ENCODE measurements around the gene KIF26A. TPM values are rescaled to one million over a fixed set of nuclear protein-coding genes. Genes with fewer than 3 reads are reported as not detected.
A peak's percentile ranks its signal among the peaks of the same experiment; 100 is the strongest.

Gene KIF26A
- total and polyA plus RNA-seq, 2 of the 13 experiments (the other 11 are each of a cell fraction or from before 2014, with no cell fraction given) = not detected

GRCh38 chr14:104137297-104138097 lies 890 bp upstream of the KIF26A start (continued):
- TF ChIP-seq MAX (IDR thresholded peaks at IDR 0.05) (peak; percentile 26; the same call in 1 of the 2 replicates), ZBTB1 (CRISPR knock-in tag; IDR thresholded peaks at IDR 0.05; ENCODE audit: borderline replicate concordance) (no peak), SKIL (CRISPR knock-in tag; IDR thresholded peaks at IDR 0.05; ENCODE audit: borderline replicate concordance) (no peak), ZNF232 (CRISPR knock-in tag; IDR thresholded peaks at IDR 0.05; ENCODE audit: borderline replicate concordance) (no peak), ZNF674 (CRISPR knock-in tag; IDR thresholded peaks at IDR 0.05; ENCODE audit: low read depth) (no peak), WIZ (CRISPR knock-in tag; IDR thresholded peaks at IDR 0.05) (no peak), ISX (CRISPR knock-in tag; conservative IDR thresholded peaks at IDR 0.05) (no peak), GMEB2 (CRISPR knock-in tag; IDR thresholded peaks at IDR 0.05; ENCODE audit: low read depth) (no peak), ZNF562 (CRISPR knock-in tag; IDR thresholded peaks at IDR 0.05; ENCODE audit: borderline replicate concordance) (no peak), BORCS8-MEF2B (CRISPR knock-in tag; IDR thresholded peaks at IDR 0.05) (0 out of 2 replicates have a peak, but pooled peaks have one; percentile 50), ZNF563 (CRISPR knock-in tag; IDR thresholded peaks at IDR 0.05) (0 out of 2 replicates have a peak, but pooled peaks have one; percentile 45), ESRRA (CRISPR knock-in tag; IDR thresholded peaks at IDR 0.05; ENCODE audit: low read depth) (no peak), XRCC5 (optimal IDR thresholded peaks at IDR 0.05; ENCODE audit: low read length) (peak; percentile 64), STAG1 (CRISPR knock-in tag; IDR thresholded peaks at IDR 0.05) (peak; percentile 90), ZNF3 (CRISPR knock-in tag; IDR thresholded peaks at IDR 0.05) (no peak), SOX6 (IDR thresholded peaks at IDR 0.05) (no peak), SOX6 (CRISPR knock-in tag; IDR thresholded peaks at IDR 0.05) (no peak), ZBTB14 (CRISPR knock-in tag; IDR thresholded peaks at IDR 0.05) (0 out of 2 replicates have a peak, but pooled peaks have one; percentile 18), EEA1 (CRISPR knock-in tag; IDR thresholded peaks at IDR 0.05; ENCODE audit: borderline replicate concordance) (no peak), NFATC3 (CRISPR knock-in tag; IDR thresholded peaks at IDR 0.05) (no peak), ONECUT2 (CRISPR knock-in tag; IDR thresholded peaks at IDR 0.05) (no peak), ZNF12 (CRISPR knock-in tag; IDR thresholded peaks at IDR 0.05) (no peak), ZFX (CRISPR knock-in tag; IDR thresholded peaks at IDR 0.05; ENCODE audit: low read depth) (no peak), ZNF501 (CRISPR knock-in tag; IDR thresholded peaks at IDR 0.05) (peak; percentile 58; the same call in 1 of the 2 replicates), ZNF720 (CRISPR knock-in tag; IDR thresholded peaks at IDR 0.05) (no peak), FIP1L1 (IDR thresholded peaks at IDR 0.05; ENCODE audit: borderline replicate concordance, insufficient read depth, low read depth, low read length) (no peak), ZNF605 (CRISPR knock-in tag; IDR thresholded peaks at IDR 0.05) (no peak)

Measured in HepG2 (cell line).